Measurements from ENCODE around the gene POP7. TPM values are rescaled to one million over a fixed set of nuclear protein-coding genes. Genes with fewer than 3 reads are reported as not detected.
"Not testable (repeated sequence)": the region's sequence is repeated elsewhere in the genome, so short reads cannot be mapped to it uniquely, and the experiment has no call there.

The POP7 gene
- total and polyA plus RNA-seq, 9 donors, result 11.1 to 29.2 (median 22.2) TPM

DNA sequence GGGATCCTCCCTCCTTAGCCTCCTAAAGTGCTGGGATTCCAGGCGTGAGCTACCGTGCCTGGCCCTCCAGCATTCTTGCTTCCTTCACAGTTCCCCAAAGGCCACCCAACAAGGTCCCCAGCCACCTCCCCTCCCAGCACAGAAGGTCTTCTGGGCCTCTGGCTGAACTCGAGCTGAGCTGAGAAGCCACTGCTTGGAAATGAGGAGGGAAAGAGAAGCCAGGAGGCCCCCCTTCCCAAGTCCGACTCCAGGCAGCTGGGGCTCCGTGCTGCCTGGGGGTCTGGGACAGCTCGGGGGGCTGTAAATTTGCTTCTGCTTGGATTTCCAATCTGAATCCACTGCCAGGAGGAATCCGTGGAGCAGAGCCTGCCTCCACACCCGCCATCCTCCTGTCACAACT is 8.8 kb downstream of the POP7 start:
- 52 to 63% (median 60%) methylated on average over 8 of the region's 8 CpGs for WGBS, 3 donors
- H3K9me3 ChIP-seq, result no peaks in the 10 kb centered on the region
- DNase-seq, result no peak
- no peak overlapping the region for H3K27ac ChIP-seq
- H3K4me1 ChIP-seq (ENCODE audit: insufficient read depth), result no peaks in the 10 kb centered on the region
- intact Hi-C loops (cut with DNase I), result no loop called here
- TF ChIP-seq, protein P1, sequence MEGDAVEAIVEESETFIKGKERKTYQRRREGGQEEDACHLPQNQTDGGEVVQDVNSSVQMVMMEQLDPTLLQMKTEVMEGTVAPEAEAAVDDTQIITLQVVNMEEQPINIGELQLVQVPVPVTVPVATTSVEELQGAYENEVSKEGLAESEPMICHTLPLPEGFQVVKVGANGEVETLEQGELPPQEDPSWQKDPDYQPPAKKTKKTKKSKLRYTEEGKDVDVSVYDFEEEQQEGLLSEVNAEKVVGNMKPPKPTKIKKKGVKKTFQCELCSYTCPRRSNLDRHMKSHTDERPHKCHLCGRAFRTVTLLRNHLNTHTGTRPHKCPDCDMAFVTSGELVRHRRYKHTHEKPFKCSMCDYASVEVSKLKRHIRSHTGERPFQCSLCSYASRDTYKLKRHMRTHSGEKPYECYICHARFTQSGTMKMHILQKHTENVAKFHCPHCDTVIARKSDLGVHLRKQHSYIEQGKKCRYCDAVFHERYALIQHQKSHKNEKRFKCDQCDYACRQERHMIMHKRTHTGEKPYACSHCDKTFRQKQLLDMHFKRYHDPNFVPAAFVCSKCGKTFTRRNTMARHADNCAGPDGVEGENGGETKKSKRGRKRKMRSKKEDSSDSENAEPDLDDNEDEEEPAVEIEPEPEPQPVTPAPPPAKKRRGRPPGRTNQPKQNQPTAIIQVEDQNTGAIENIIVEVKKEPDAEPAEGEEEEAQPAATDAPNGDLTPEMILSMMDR (IDR thresholded peaks at IDR 0.05), result no peak
- TF ChIP-seq POLR2A (IDR thresholded peaks at IDR 0.05), result no peak
- TF ChIP-seq EP300 (IDR thresholded peaks at IDR 0.05), result no peak
- no peak overlapping the region for H3K4me3 ChIP-seq
- H3K36me3 ChIP-seq, result no peaks in the 10 kb centered on the region
- no peaks in the 10 kb centered on the region for H3K27me3 ChIP-seq

DNA sequence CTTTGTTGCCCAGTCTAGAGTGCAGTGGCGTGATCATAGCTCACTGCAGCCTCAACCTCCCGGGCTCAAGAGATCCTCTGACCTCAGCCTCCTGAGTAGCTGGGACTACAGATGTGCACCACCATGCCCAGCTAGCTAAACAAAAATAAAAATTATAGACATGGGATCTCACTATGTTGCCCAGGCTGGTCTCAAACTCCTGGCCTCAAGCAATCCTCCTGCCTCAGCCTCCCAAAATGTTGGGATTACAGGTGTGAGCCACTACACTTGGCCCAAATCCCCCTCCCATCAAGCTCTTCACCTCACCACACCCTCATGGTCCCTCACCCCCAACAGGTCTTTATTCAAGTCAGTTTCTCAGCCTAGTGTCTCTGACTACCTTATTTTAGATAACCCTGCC is 11.2 kb downstream of the POP7 start:
- 90 to 96% (median 93%) methylated on average over 2 of the region's 2 CpGs for WGBS, 3 donors
- H3K4me1 ChIP-seq (ENCODE audit: insufficient read depth); H3K27me3 ChIP-seq; H3K36me3 ChIP-seq; H3K4me3 ChIP-seq; H3K9me3 ChIP-seq; H3K27ac ChIP-seq; intact Hi-C loops (cut with DNase I); DNase-seq: not testable (repeated sequence)

DNA sequence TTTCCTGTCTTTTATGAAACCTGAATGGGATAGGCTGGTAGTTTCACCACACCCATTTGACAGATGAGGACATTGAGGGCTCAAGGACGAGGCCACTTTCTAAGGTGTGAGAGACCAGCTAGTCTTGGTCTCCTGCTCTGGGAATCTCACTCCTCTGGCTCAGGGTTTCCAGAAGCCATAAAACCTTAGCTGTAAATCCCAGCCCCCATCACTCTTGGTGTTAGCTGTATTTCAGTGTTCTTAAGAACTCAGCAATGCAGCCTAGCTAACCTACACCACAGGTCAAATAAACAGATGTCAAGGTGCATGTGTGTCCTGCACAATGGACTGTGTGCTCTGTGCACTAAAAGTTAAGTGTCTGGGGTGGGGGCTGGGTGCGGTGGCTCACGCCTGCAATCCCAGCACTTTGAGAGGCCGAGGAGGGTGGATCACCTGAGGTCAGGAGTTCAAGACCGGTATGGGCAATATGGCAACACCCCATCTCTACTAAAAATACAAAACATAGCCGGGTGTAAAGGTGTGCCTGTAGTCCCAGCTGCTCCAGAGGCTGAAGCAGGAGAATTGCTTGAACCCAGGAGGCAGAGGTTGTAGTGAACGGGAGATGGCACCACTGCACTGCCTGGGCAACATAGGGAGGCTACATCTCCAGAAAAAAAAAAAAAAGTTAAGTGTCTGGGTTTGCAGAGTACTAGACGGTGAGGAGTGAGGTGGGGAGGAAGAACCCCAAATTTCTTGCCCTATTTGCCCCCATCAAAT is 13.8 kb downstream of the POP7 start:
- no peaks in the 10 kb centered on the region for H3K9me3 ChIP-seq
- no peak for DNase-seq
- peaks cover 2% of the 10 kb centered on the region for H3K4me1 ChIP-seq (ENCODE audit: insufficient read depth)
- H3K27me3 ChIP-seq, result no peaks in the 10 kb centered on the region
- no peak for TF ChIP-seq POLR2A (IDR thresholded peaks at IDR 0.05)
- TF ChIP-seq, protein P1 (IDR thresholded peaks at IDR 0.05), result no peak
- no peak for TF ChIP-seq EP300 (IDR thresholded peaks at IDR 0.05)
- intact Hi-C loops (cut with DNase I), result loop anchor here in 2 of 4 donors (10.0 kb wide), 1 partner anchor 255 kb away; the partner anchor contains the start of gene SPACDR (in 2 of the 2)
- H3K4me3 ChIP-seq, result no peak overlapping the region
- H3K36me3 ChIP-seq, result no peaks in the 10 kb centered on the region
- no peak overlapping the region for H3K27ac ChIP-seq
- 35 to 47% (median 40%) methylated on average over 8 of the region's 8 CpGs for WGBS, 3 donors

DNA sequence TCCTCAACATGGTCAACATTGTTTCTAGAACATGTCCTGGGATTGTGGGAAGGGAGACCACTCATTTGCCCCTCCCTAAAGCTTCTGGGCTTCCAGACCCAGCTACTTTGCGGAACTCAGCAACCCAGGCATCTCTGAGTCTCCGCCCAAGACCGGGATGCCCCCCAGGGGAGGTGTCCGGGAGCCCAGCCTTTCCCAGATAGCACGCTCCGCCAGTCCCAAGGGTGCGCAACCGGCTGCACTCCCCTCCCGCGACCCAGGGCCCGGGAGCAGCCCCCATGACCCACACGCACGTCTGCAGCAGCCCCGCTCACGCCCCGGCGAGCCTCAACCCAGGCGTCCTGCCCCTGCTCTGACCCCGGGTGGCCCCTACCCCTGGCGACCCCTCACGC is 14.4 kb downstream of the POP7 start, which contains the start of gene EPO:
EPO (plus strand) TSS at position 190 of the 392 bp plus-strand sequence. CDS start 513 bp downstream, outside the sequence.
- Histone ChIP-seq H3K9me3 (no peaks in the 10 kb centered on the region), H3K4me1 (ENCODE audit: insufficient read depth) (peaks cover 2% of the 10 kb centered on the region), H3K27me3 (no peaks in the 10 kb centered on the region), H3K27ac (no peak within 1 kb of the TSS), H3K36me3 (no peaks in the 10 kb centered on the region), H3K4me3 (peak within 1 kb of the TSS; percentile 22)
- TF ChIP-seq POLR2A (IDR thresholded peaks at IDR 0.05), result no peak
- no peak for TF ChIP-seq EP300 (IDR thresholded peaks at IDR 0.05)
- TF ChIP-seq, protein P1 (IDR thresholded peaks at IDR 0.05), result no peak
- intact Hi-C loops (cut with DNase I), result loop anchor here in 2 of 4 donors (10.0 kb wide), 1 partner anchor 255 kb away; the partner anchor contains the start of gene SPACDR (in 2 of the 2)
- DNase-seq, result no peak
- WGBS, 3 donors, result 1 to 5% (median 3%) methylated on average over 11 to 21 of the region's 21 CpGs
